GM23248 (cell line): ENCODE measurements around the gene SSBP2. TPM values are rescaled to one million over a fixed set of nuclear protein-coding genes. Genes with fewer than 3 reads are reported as not detected.

ENCODE experiments used
- DNase-seq: peaks from one replicate; pipeline ENCODE4 v3.0.0-alpha.2; 2015
- H2AFZ ChIP-seq: fragments of 200-600 bp; sonication (generic); 2 replicates; pipeline ENCODE4 v1.6.1; 2016; ENCODE audit warnings: antibody characterized with exemption
- H3F3A ChIP-seq: fragments of 200-600 bp; sonication (generic); 2 replicates; pipeline ENCODE4 v1.6.1; 2016; ENCODE audit warnings: mild to moderate bottlenecking, antibody characterized with exemption, mixed run types; ENCODE audit not compliant: insufficient read depth
- H3K27ac ChIP-seq: fragments of 200-600 bp; sonication (generic); 2 replicates; pipeline ENCODE4 v1.5.1; 2016; ENCODE audit warnings: mild to moderate bottlenecking
- H3K27me3 ChIP-seq: fragments of 200-600 bp; sonication (generic); replicated peaks from 2 replicates; pipeline ENCODE4 v1.6.1; 2016; ENCODE audit warnings: mild to moderate bottlenecking; ENCODE audit not compliant: insufficient read depth
- H3K36me3 ChIP-seq: fragments of 200-600 bp; sonication (generic); 2 replicates; pipeline ENCODE4 v1.6.1; 2016; ENCODE audit warnings: low read depth, mild to moderate bottlenecking
- H3K4me1 ChIP-seq: fragments of 200-600 bp; sonication (generic); 2 replicates; pipeline ENCODE4 v1.6.1; 2016; ENCODE audit warnings: mild to moderate bottlenecking; ENCODE audit not compliant: insufficient read depth
- H3K4me2 ChIP-seq: fragments of 200-600 bp; sonication (generic); one replicate; pipeline ENCODE4 v1.6.1; 2016; ENCODE audit warnings: mild to moderate bottlenecking; ENCODE audit not compliant: unreplicated experiment
- H3K4me3 ChIP-seq: fragments of 200-600 bp; sonication (generic); 2 replicates; pipeline ENCODE4 v1.5.1; 2016; ENCODE audit warnings: mild to moderate bottlenecking
- H3K79me2 ChIP-seq: fragments of 200-600 bp; sonication (generic); 2 replicates; pipeline ENCODE4 v1.6.1; 2016; ENCODE audit warnings: mild to moderate bottlenecking; ENCODE audit not compliant: insufficient read depth
- H3K9ac ChIP-seq: fragments of 200-600 bp; sonication (generic); 2 replicates; pipeline ENCODE4 v1.6.1; 2016; ENCODE audit warnings: mild to moderate bottlenecking
- H3K9me2 ChIP-seq: fragments of 200-600 bp; sonication (generic); 2 replicates; pipeline ENCODE4 v1.6.1; 2016; ENCODE audit warnings: mixed run types, mild to moderate bottlenecking, moderate library complexity; ENCODE audit not compliant: insufficient read depth
- H3K9me3 ChIP-seq: fragments of 200-600 bp; sonication (generic); one replicate; pipeline ENCODE4 v1.6.1; 2017; ENCODE audit warnings: low read depth
- H4K20me1 ChIP-seq: fragments of 200-600 bp; sonication (generic); 2 replicates; pipeline ENCODE4 v1.6.0; 2016; ENCODE audit not compliant: insufficient read depth
- EZH2 ChIP-seq: fragments of 200-600 bp; sonication (generic); IDR thresholded peaks from 2 replicates; pipeline ENCODE4 v1.6.1; 2018; ENCODE audit warnings: antibody characterized with exemption, mild to moderate bottlenecking; ENCODE audit not compliant: insufficient read depth, poor library complexity, severe bottlenecking
- EZH2phosphoT487 ChIP-seq: fragments of 200-600 bp; sonication (generic); IDR thresholded peaks from 2 replicates; pipeline ENCODE4 v1.6.1; 2018; ENCODE audit warnings: antibody characterized with exemption, moderate library complexity, mild to moderate bottlenecking, low read depth; ENCODE audit not compliant: insufficient read depth
- WGBS, 2 experiments: methylation state at CpG; one replicate each; pipeline ENCODE4 v1.1.6; 2015 to 2017; ENCODE audit warnings: low lambda C conversion rate in 2 of 2, low coverage in 1 of 2; ENCODE audit errors: missing lambda C conversion rate in 2 of 2; 5-methylcytosine and 5-hydroxymethylcytosine counted together
- in situ Hi-C: fragments of 300-500 bp; cut with MboI; formaldehyde crosslinking; loops from 2 replicates; pipeline ENCODE4 v1.15.0; 2020
- polyA plus RNA-seq: library from polyadenylated mRNA; unstranded; fragments of >200 nt; fragmentation: Nextera tagmentation; extraction: Ambion mirVana; gene quantifications from 2 replicates; pipeline ENCODE4 v1.2.1, GENCODE V29; 2016
- total RNA-seq: library from RNA; depleted of rRNA; stranded (reverse); fragments of >200 nt; shearing (Covaris generic); gene quantifications from 2 replicates; pipeline ENCODE4 v1.2.3, GENCODE V29; 2014

SSBP2 gene
- total and polyA plus RNA-seq, 2 experiments from 2014 or later, result 25.5 to 40.0 TPM

- H4K20me1 ChIP-seq, result no peaks in the 10 kb centered on the region
- H3K4me1 ChIP-seq, result no peaks in the 10 kb centered on the region
- TF ChIP-seq EZH2 (no peak), EZH2phosphoT487 (no peak)
- H3K9me3 ChIP-seq, result no peaks in the 10 kb centered on the region
- H3K9ac ChIP-seq, result no peak overlapping the region
- 93 to 96% methylated on average over 2 of the region's 2 CpGs for WGBS, 2 experiments
- no peaks in the 10 kb centered on the region for H3F3A ChIP-seq
- H2AFZ ChIP-seq, result no peak overlapping the region
- no peaks in the 10 kb centered on the region for H3K27me3 ChIP-seq
- no peak for DNase-seq
- no peak overlapping the region for H3K27ac ChIP-seq
- no peak overlapping the region for H3K4me3 ChIP-seq
- H3K79me2 ChIP-seq, result no peaks in the 10 kb centered on the region
- no peaks in the 10 kb centered on the region for H3K9me2 ChIP-seq
- H3K4me2 ChIP-seq, result no peak overlapping the region
- H3K36me3 ChIP-seq, result no peaks in the 10 kb centered on the region
- in situ Hi-C loops, result no loop called here
Measured at GRCh38 chr5:81552852-81553566, 197.9 kb downstream of the SSBP2 start.

DNA sequence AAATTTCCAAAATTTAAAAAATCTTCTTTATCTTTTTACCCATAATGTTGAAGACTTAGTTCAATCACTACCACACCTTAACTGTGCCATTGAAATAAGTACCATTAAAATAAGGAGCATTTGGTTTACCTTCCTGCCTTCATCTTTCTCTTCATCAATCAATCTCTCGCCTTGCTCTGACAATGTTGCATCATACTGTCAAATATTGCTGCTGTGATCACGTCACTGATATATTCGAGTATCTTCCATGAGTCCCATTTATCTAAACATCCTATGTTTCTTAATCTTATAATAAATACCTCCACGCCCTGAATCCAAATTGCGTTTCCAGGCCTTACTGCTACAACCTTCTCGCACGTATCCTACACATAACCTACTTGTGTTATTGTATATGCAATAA, 201.8 kb downstream of the SSBP2 start:
- DNase-seq, result no peak
- no peak overlapping the region for H2AFZ ChIP-seq
- no peaks in the 10 kb centered on the region for H3K36me3 ChIP-seq
- in situ Hi-C loops, result no loop called here
- H3K4me2 ChIP-seq, result no peak overlapping the region
- no peaks in the 10 kb centered on the region for H4K20me1 ChIP-seq
- no peaks in the 10 kb centered on the region for H3K9me3 ChIP-seq
- H3K9ac ChIP-seq, result no peak overlapping the region
- no peak overlapping the region for H3K4me3 ChIP-seq
- no peaks in the 10 kb centered on the region for H3K79me2 ChIP-seq
- no peaks in the 10 kb centered on the region for H3K27me3 ChIP-seq
- H3K9me2 ChIP-seq, result no peaks in the 10 kb centered on the region
- WGBS, 2 experiments, result 98 to 99% methylated on average over 7 of the region's 7 CpGs
- H3K27ac ChIP-seq, result no peak overlapping the region
- no peaks in the 10 kb centered on the region for H3F3A ChIP-seq
- no peak for TF ChIP-seq EZH2
- no peak for TF ChIP-seq EZH2phosphoT487
- no peaks in the 10 kb centered on the region for H3K4me1 ChIP-seq

DNA sequence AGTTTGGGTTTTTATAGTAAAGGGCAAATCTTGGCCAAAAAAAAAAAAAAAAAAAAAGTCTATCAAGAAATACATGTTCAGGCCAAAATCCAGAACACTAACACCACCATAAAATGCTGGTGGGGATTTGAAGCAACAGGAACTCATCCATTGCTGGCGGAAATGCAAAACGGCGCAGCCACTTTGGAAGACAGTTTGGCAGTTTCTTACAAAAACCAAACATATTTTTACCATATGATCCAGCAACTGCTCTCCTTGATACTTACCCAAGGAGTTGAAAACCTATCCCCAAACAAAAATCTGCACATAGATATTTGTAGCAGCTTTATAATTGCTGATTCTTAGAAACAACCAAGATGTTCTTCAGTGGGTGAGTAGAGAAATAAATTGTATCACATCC, 203.9 kb downstream of the SSBP2 start:
- Histone ChIP-seq H4K20me1 (no peaks in the 10 kb centered on the region), H3K9me2 (no peaks in the 10 kb centered on the region), H3K4me1 (no peaks in the 10 kb centered on the region), H3K36me3 (no peaks in the 10 kb centered on the region), H2AFZ (no peak overlapping the region), H3K4me3 (no peak overlapping the region), H3F3A (no peaks in the 10 kb centered on the region), H3K9me3 (no peaks in the 10 kb centered on the region), H3K27me3 (no peaks in the 10 kb centered on the region), H3K4me2 (no peak overlapping the region), H3K27ac (no peak overlapping the region), H3K9ac (no peak overlapping the region), H3K79me2 (no peaks in the 10 kb centered on the region)
- DNase-seq, result no peak
- in situ Hi-C loops, result no loop called here
- 99 to 100% methylated on average over 3 of the region's 3 CpGs for WGBS, 2 experiments
- TF ChIP-seq EZH2, result no peak
- no peak for TF ChIP-seq EZH2phosphoT487

GRCh38 chr5:81545911-81546310, 205.0 kb downstream of the SSBP2 start:
- DNase-seq, result no peak
- Histone ChIP-seq H2AFZ (no peak overlapping the region), H3K79me2 (no peaks in the 10 kb centered on the region), H3K27me3 (no peaks in the 10 kb centered on the region), H3F3A (no peaks in the 10 kb centered on the region), H3K9me2 (no peaks in the 10 kb centered on the region), H3K4me1 (no peaks in the 10 kb centered on the region), H3K9ac (no peak overlapping the region), H3K4me3 (no peak overlapping the region), H3K4me2 (no peak overlapping the region), H3K27ac (no peak overlapping the region), H4K20me1 (no peaks in the 10 kb centered on the region), H3K9me3 (no peaks in the 10 kb centered on the region), H3K36me3 (no peaks in the 10 kb centered on the region)
- in situ Hi-C loops, result no loop called here
- TF ChIP-seq EZH2 (no peak), EZH2phosphoT487 (no peak)
